ENCODE results near the gene COL15A1. TPM values are rescaled to one million over a fixed set of nuclear protein-coding genes. Genes with fewer than 3 reads are reported as not detected.

COL15A1 gene
- total and polyA plus RNA-seq, 2 of the 8 experiments (the other 6 are each of a cell fraction or from before 2014, with no cell fraction given) = 0.12 to 0.15 TPM

DNA sequence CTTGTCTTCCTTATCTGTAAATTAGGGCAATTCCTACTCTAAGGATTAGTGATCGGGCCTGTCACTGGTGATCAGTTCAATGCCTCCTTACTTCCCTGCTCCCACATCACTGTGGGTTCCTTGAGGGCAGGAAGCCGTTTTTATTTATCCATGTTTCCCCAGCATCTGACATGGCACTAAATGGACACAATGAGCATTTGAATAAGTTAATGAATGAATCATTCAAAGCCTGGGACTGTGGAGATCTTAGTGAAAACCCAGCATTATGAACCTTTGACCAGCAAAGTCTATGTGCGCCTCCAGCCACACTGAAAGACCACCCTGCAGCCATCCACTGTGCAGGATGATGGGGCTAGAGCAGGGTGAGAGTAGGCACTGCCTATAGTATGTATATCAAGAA is 11.6 kb downstream of the COL15A1 start:
- no peak overlapping the region for H2AK5ac ChIP-seq (ENCODE audit: low read depth, low read length)
- WGBS, 2 experiments (ENCODE audit: extremely low coverage in 1 of 2, insufficient coverage in 1 of 2, insufficient read length in 1 of 2, insufficient replicate concordance in 2 of 2, low coverage in 1 of 2, low lambda C conversion rate in 2 of 2, missing lambda C conversion rate in 1 of 2) = 85% methylated on average over 3 of the region's 3 CpGs; no CpG with 5 or more reads in 1 of the 2 experiments
- no peaks in the 10 kb centered on the region for H3K36me3 ChIP-seq (ENCODE audit: control insufficient read depth in 2 of 4, insufficient read depth in 4 of 4, low read length in 3 of 4)
- H3K23me2 ChIP-seq (ENCODE audit: low read depth, low read length) = peaks cover 2% of the 10 kb centered on the region; the same call in 1 of the 2 replicates
- ChIA-PET CTCF (ENCODE audit: partially characterized antibody) (interaction anchor here (0.9 to 2.2 kb wide), 3 partner anchors 10 to 38 kb away, joined by 3 to 6 read pairs (median 4); no protein-coding TSS in a partner anchor), POLR2A (ENCODE audit: partially characterized antibody) (interaction anchor here (2.0 kb wide), 1 partner anchor 11 kb away, joined by 5 read pairs; no protein-coding TSS in a partner anchor)
- H3K18ac ChIP-seq (ENCODE audit: extremely low read depth, low read length) = no peak overlapping the region
- H2BK120ac ChIP-seq (replicated peaks; ENCODE audit: low read depth, low read length) = no peak overlapping the region
- H4K91ac ChIP-seq (replicated peaks; ENCODE audit: insufficient read length, low read length) = no peak overlapping the region
- no peak overlapping the region for H2AFZ ChIP-seq (ENCODE audit: low read length)
- H3K27me3 ChIP-seq (replicated peaks in 1 of 4; ENCODE audit: control insufficient read depth in 3 of 4, extremely low read depth in 1 of 4, insufficient read depth in 3 of 4, low read length in 3 of 4) = no peaks in the 10 kb centered on the region
- H2BK5ac ChIP-seq (ENCODE audit: low read depth, low read length) = no peak overlapping the region
- no peak overlapping the region for H3K4me2 ChIP-seq (ENCODE audit: insufficient read depth in 1 of 2, low read depth in 2 of 2, low read length in 2 of 2)
- H4K8ac ChIP-seq (ENCODE audit: extremely low read depth, insufficient read depth, low read length) = no peak overlapping the region
- FAIRE-seq (no peak), DNase-seq (ENCODE audit: low read depth in 1 of 2, low spot score in 2 of 2) (no peak)
- H3K4me1 ChIP-seq (replicated peaks in 1 of 4; ENCODE audit: control insufficient read depth in 3 of 4, insufficient read depth in 4 of 4, low read length in 3 of 4) = no peaks in the 10 kb centered on the region
- H3K4me3 ChIP-seq (ENCODE audit: extremely low read depth in 1 of 4, insufficient read depth in 2 of 4, low read depth in 3 of 4, low read length in 4 of 4) = no peak overlapping the region
- H2BK12ac ChIP-seq (ENCODE audit: low read depth, low read length) = no peak overlapping the region
- H4K5ac ChIP-seq (ENCODE audit: insufficient read length, low read depth, low read length) = no peak overlapping the region
- no peak overlapping the region for H3K56ac ChIP-seq (replicated peaks; ENCODE audit: insufficient read length, low read depth, low read length)
- no peak overlapping the region for H3K27ac ChIP-seq (ENCODE audit: low read depth, low read length)
- H3K14ac ChIP-seq (ENCODE audit: insufficient read length) = no peak overlapping the region
- no peak overlapping the region for H3K4ac ChIP-seq (replicated peaks; ENCODE audit: insufficient read length, low read depth, low read length)
- peaks cover 4 to 9% of the 10 kb centered on the region in 2 experiments; a peak in 2 of 4 replicates for H3K9me3 ChIP-seq (ENCODE audit: insufficient read depth in 2 of 2, low read depth in 1 of 2, low read length in 1 of 2)
- no peaks in the 10 kb centered on the region for H4K20me1 ChIP-seq (replicated peaks in 1 of 2; ENCODE audit: control insufficient read depth in 1 of 2, insufficient read depth in 2 of 2, low read length in 2 of 2)
- H3K79me2 ChIP-seq (ENCODE audit: control insufficient read depth in 1 of 2, insufficient read depth in 2 of 2, low read length in 2 of 2) = no peaks in the 10 kb centered on the region
- H3K79me1 ChIP-seq (ENCODE audit: low read depth, low read length) = no peaks in the 10 kb centered on the region
- no peak overlapping the region for H2BK20ac ChIP-seq (ENCODE audit: low read length)
- no peak overlapping the region for H3K9ac ChIP-seq (replicated peaks in 1 of 4; ENCODE audit: extremely low read depth in 1 of 4, low read depth in 3 of 4, low read length in 3 of 4)
- H2BK15ac ChIP-seq (ENCODE audit: low read length) = no peak overlapping the region
- H3K23ac ChIP-seq (ENCODE audit: insufficient read length) = no peak overlapping the region
- TF ChIP-seq SP1 (IDR thresholded peaks at IDR 0.05; ENCODE audit: low read depth, low read length) = no peak
- TF ChIP-seq, protein P1, sequence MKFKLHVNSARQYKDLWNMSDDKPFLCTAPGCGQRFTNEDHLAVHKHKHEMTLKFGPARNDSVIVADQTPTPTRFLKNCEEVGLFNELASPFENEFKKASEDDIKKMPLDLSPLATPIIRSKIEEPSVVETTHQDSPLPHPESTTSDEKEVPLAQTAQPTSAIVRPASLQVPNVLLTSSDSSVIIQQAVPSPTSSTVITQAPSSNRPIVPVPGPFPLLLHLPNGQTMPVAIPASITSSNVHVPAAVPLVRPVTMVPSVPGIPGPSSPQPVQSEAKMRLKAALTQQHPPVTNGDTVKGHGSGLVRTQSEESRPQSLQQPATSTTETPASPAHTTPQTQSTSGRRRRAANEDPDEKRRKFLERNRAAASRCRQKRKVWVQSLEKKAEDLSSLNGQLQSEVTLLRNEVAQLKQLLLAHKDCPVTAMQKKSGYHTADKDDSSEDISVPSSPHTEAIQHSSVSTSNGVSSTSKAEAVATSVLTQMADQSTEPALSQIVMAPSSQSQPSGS (IDR thresholded peaks at IDR 0.05; ENCODE audit: low read length) = no peak
- TF ChIP-seq TEAD4 (IDR thresholded peaks at IDR 0.05; ENCODE audit: low read depth, low read length) = no peak
- no peak for TF ChIP-seq CEBPB (IDR thresholded peaks at IDR 0.05; ENCODE audit: low read depth, low read length)
- TF ChIP-seq NANOG (IDR thresholded peaks at IDR 0.05; ENCODE audit: insufficient read depth, low read depth, low read length, poor library complexity, severe bottlenecking) = no peak
- no peak for TF ChIP-seq HDAC2 (IDR thresholded peaks at IDR 0.05; ENCODE audit: borderline replicate concordance in 1 of 2, low read depth in 2 of 2, low read length in 2 of 2)
- no peak for TF ChIP-seq CBX8 (IDR thresholded peaks at IDR 0.05; ENCODE audit: borderline replicate concordance, low read depth, low read length)
- TF ChIP-seq RBBP5 (IDR thresholded peaks at IDR 0.05; ENCODE audit: borderline replicate concordance, low read depth, low read length) = no peak
- TF ChIP-seq ZNF274 (IDR thresholded peaks at IDR 0.05; ENCODE audit: borderline replicate concordance, extremely low read depth, low read length) = no peak
- no peak for TF ChIP-seq JUN (IDR thresholded peaks at IDR 0.05; ENCODE audit: low read depth, low read length)
- no peak for TF ChIP-seq NRF1 (IDR thresholded peaks at IDR 0.05; ENCODE audit: low read depth, low read length)
- no peak for TF ChIP-seq EP300 (IDR thresholded peaks at IDR 0.05; ENCODE audit: borderline replicate concordance in 1 of 2, low read depth in 2 of 2, low read length in 2 of 2)

Data from H1 (cell line).